Measurements from ENCODE around the gene MBNL1. TPM values are rescaled to one million over a fixed set of nuclear protein-coding genes. Genes with fewer than 3 reads are reported as not detected.

Gene MBNL1
- total RNA-seq, 1 donor from 2014 or later: 36.2 TPM

DNA sequence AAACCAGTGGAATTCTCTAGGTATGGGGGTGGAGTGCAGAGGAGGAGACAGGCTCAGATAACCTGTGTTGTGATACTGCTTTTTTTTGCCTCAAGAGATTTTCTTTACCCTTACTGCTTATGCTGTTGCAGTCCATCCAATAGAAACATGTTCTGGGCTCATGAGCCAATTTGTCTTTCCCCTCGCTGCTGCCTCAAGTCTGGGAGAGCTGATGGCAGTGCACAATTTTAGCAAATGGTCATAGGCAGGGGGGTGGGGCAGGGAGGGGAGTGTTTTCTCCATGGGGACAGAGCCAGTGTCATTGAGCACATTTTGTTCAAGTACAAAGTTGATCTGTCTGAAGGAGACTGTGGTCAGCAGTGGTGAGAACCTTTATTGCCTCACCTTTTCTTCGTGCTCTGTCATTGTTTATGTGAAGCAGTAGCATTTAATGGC, 134.9 kb downstream of the MBNL1 start:
- H3K4me3 Mint-ChIP-seq: no peak overlapping the region
- peaks cover 33% of the 10 kb centered on the region for H3K4me1 Mint-ChIP-seq
- H3K27ac Mint-ChIP-seq (ENCODE audit: unreplicated experiment): no peak overlapping the region
- H3K27me3 Mint-ChIP-seq (ENCODE audit: low read depth): no peaks in the 10 kb centered on the region
- no peaks in the 10 kb centered on the region for H3K9me3 Mint-ChIP-seq
- no peaks in the 10 kb centered on the region for H3K36me3 Mint-ChIP-seq (ENCODE audit: low read depth)
- DNase-seq (ENCODE audit: low read depth, low spot score): no peak
- TF ChIP-seq, protein P1, sequence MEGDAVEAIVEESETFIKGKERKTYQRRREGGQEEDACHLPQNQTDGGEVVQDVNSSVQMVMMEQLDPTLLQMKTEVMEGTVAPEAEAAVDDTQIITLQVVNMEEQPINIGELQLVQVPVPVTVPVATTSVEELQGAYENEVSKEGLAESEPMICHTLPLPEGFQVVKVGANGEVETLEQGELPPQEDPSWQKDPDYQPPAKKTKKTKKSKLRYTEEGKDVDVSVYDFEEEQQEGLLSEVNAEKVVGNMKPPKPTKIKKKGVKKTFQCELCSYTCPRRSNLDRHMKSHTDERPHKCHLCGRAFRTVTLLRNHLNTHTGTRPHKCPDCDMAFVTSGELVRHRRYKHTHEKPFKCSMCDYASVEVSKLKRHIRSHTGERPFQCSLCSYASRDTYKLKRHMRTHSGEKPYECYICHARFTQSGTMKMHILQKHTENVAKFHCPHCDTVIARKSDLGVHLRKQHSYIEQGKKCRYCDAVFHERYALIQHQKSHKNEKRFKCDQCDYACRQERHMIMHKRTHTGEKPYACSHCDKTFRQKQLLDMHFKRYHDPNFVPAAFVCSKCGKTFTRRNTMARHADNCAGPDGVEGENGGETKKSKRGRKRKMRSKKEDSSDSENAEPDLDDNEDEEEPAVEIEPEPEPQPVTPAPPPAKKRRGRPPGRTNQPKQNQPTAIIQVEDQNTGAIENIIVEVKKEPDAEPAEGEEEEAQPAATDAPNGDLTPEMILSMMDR (conservative IDR thresholded peaks at IDR 0.05): no peak

DNA sequence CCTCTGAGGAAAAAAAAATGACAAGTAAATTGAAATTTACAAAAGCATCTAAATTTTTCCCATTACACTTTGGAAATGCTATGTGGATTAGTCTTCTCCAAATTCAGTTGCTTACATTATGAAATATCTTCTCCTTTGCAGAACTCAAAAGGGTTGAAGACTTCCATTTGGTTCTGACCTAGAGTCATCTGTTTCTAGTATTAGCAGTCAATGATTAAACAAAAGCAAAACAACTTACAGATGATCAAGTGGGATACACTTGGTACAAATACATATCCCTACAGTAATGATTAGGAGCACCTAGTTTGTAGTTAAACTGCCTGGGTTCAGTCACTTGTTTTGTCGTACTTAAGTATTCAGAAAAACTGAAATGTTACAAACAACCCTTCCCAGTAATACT, 136.2 kb downstream of the MBNL1 start:
- peaks cover 23% of the 10 kb centered on the region for H3K4me1 Mint-ChIP-seq
- H3K27me3 Mint-ChIP-seq (ENCODE audit: low read depth): no peaks in the 10 kb centered on the region

DNA sequence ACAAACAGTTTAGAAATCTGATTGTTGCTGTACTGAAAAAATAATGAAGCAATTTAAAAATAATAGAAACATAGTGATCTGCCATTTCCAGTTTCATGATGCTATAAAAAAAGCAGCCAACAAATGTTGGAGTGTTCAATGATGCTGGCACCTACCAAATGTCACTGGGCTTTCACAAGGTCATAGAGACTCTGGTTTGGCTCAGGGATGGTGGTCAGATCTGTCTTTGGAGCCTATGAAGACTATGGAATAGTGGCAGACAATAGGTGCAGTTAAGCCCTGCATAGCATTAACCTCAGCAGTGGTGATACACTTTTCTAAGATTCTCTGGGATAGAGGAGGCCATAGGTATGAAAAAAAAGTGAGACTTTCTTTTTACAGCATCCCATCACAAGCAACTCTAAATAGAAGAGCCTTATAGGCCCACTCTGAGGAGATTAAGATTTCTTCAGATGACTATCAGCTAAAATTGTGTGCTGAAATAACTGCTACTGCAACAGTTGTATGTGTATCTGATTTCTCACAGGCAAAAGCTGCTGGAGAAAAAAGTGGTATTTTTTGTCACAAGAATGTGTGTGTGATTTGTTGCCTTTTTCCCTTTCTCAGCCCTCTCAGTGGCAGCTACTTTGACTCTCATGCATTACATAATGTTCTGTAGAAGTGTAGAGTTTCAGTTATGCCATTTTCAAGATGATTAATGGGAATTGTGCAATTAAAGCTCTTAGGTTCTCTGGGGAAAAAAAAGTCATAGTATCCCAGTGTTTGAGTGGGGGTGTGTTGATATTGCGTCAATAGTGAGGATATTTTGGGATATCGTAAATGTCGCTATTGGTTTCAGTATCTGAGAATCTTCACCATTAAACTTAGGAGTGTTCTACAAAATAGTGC, 137.4 kb downstream of the MBNL1 start:
- Mint-ChIP-seq H3K4me3 (no peak overlapping the region), H3K27ac (ENCODE audit: unreplicated experiment) (no peak overlapping the region), H3K36me3 (ENCODE audit: low read depth) (no peaks in the 10 kb centered on the region), H3K4me1 (peaks cover 23% of the 10 kb centered on the region), H3K9me3 (no peaks in the 10 kb centered on the region), H3K27me3 (ENCODE audit: low read depth) (no peaks in the 10 kb centered on the region)
- TF ChIP-seq, protein P1 (conservative IDR thresholded peaks at IDR 0.05): no peak
- DNase-seq (ENCODE audit: low read depth, low spot score): no peak

More for the DNA sequence above, 136.2 kb downstream of the MBNL1 start:
- TF ChIP-seq, protein P1 (conservative IDR thresholded peaks at IDR 0.05): no peak
- DNase-seq (ENCODE audit: low read depth, low spot score): no peak
- Mint-ChIP-seq H3K36me3 (ENCODE audit: low read depth) (no peaks in the 10 kb centered on the region), H3K27ac (ENCODE audit: unreplicated experiment) (no peak overlapping the region), H3K9me3 (no peaks in the 10 kb centered on the region), H3K4me3 (no peak overlapping the region)

DNA sequence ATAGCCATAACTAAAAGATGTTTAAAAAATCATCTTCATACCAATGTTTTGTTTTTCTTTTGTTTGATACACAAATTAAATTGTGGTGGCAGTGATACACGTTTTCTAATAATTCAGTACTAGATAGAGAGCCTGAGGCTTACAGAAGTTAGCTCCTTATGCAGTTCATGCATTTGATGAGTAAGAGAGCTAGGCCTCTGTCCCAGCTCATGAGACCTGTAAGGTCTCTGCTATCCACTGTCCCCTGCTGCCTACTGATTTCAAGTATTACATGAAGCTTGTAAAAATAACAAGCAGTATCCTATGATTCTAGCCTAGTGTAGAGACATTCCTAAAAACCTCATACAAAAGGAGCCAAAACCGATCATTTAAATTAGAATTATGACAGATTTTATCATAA, 144.5 kb downstream of the MBNL1 start:
- H3K9me3 Mint-ChIP-seq: no peaks in the 10 kb centered on the region
- no peaks in the 10 kb centered on the region for H3K4me1 Mint-ChIP-seq
- no peak overlapping the region for H3K4me3 Mint-ChIP-seq
- TF ChIP-seq, protein P1 (conservative IDR thresholded peaks at IDR 0.05): no peak
- DNase-seq (ENCODE audit: low read depth, low spot score): no peak
- no peak overlapping the region for H3K27ac Mint-ChIP-seq (ENCODE audit: unreplicated experiment)
- H3K27me3 Mint-ChIP-seq (ENCODE audit: low read depth): no peaks in the 10 kb centered on the region
- peaks cover 8% of the 10 kb centered on the region for H3K36me3 Mint-ChIP-seq (ENCODE audit: low read depth)

DNA sequence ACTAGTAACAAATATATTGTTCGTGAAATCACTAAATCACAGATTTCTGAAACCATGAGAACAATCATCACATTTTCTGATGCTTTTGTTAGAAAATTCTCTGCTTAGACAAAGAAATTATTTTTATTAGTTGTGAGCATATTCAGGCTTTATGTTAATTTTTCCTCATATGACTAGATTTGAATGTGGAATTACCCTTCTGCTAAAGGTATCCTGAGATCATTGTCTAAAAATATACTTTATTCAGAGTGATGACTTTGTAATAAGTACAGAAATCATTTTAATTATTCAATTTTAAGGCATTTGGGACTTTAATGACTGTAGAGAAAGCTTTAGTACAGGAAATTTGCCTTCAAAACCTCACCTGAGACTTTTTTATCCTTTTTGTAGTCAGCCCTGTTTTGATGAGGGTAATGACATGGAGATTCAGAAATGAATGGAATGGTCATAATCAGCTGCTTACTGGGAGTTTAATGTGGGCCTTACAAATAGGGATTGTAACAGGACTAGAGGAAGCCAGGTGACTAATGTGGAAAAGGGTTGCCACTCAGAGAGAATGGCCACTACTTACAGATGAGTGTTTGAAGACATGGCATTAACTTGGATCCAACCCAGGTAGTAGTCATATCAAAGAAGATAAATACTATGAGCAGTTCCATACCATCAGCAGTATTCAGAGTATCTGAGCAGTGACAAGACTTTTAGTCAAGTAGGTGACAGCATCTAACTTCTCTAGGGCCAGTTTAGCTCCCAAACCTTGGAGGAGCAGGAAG, 148.3 kb downstream of the MBNL1 start:
- H3K4me1 Mint-ChIP-seq: no peaks in the 10 kb centered on the region
- peaks cover 6% of the 10 kb centered on the region for H3K9me3 Mint-ChIP-seq
- H3K27ac Mint-ChIP-seq (ENCODE audit: unreplicated experiment): no peak overlapping the region
- no peak overlapping the region for H3K4me3 Mint-ChIP-seq
- peaks cover 31% of the 10 kb centered on the region for H3K36me3 Mint-ChIP-seq (ENCODE audit: low read depth)
- TF ChIP-seq, protein P1 (conservative IDR thresholded peaks at IDR 0.05): no peak
- no peak for DNase-seq (ENCODE audit: low read depth, low spot score)
- H3K27me3 Mint-ChIP-seq (ENCODE audit: low read depth): no peaks in the 10 kb centered on the region
